GM23338 (cell line): ENCODE results near the gene MDM2. TPM values are rescaled to one million over a fixed set of nuclear protein-coding genes. Genes with fewer than 3 reads are reported as not detected.

ENCODE experiments used
- ATAC-seq: fragments of 200-7000 bp; cut with Tn5 transposase; 3 replicates; pipeline ENCODE4 v1.9.1; 2020
- DNase-seq: peaks from one replicate; pipeline ENCODE4 v3.0.0-alpha.2; 2015; ENCODE audit warnings: low spot score
- H2AFZ ChIP-seq: fragments of 200-600 bp; sonication (generic); 2 replicates; pipeline ENCODE4 v1.8.0; 2016; ENCODE audit warnings: antibody characterized with exemption, mild to moderate bottlenecking, moderate library complexity
- H3F3A ChIP-seq: fragments of 200-600 bp; sonication (generic); replicated peaks from 2 replicates; pipeline ENCODE4 v1.8.0; 2017; ENCODE audit warnings: antibody characterized with exemption, mixed run types, low read depth
- H3K27ac ChIP-seq: fragments of 200-600 bp; sonication (generic); 2 replicates; pipeline ENCODE4 v1.6.1; 2016; ENCODE audit warnings: low read depth
- H3K27me3 ChIP-seq: fragments of 200-600 bp; sonication (generic); 2 replicates; pipeline ENCODE4 v1.8.0; 2016; ENCODE audit warnings: mild to moderate bottlenecking, mixed run types, moderate library complexity; ENCODE audit not compliant: insufficient read depth
- H3K36me3 ChIP-seq: fragments of 200-600 bp; sonication (generic); 2 replicates; pipeline ENCODE4 v1.8.0; 2016; ENCODE audit warnings: mild to moderate bottlenecking; ENCODE audit not compliant: insufficient read depth
- H3K4me1 ChIP-seq: fragments of 200-600 bp; sonication (generic); 2 replicates; pipeline ENCODE4 v1.8.0; 2016; ENCODE audit warnings: mild to moderate bottlenecking, moderate library complexity; ENCODE audit not compliant: insufficient read depth
- H3K4me2 ChIP-seq: fragments of 200-600 bp; sonication (generic); 2 replicates; pipeline ENCODE4 v1.7.1; 2017; ENCODE audit warnings: mixed run types
- H3K4me3 ChIP-seq: fragments of 200-600 bp; sonication (generic); 2 replicates; pipeline ENCODE4 v1.6.1; 2016; ENCODE audit warnings: mixed run types
- H3K79me2 ChIP-seq: fragments of 200-600 bp; sonication (generic); replicated peaks from 2 replicates; pipeline ENCODE4 v1.8.0; 2017; ENCODE audit warnings: mild to moderate bottlenecking; ENCODE audit not compliant: insufficient read depth
- H3K9me2 ChIP-seq: fragments of 200-600 bp; sonication (generic); 2 replicates; pipeline ENCODE4 v1.8.0; 2017; ENCODE audit not compliant: insufficient read depth
- H4K20me1 ChIP-seq: fragments of 200-600 bp; sonication (generic); replicated peaks from 2 replicates; pipeline ENCODE4 v1.8.0; 2017; ENCODE audit warnings: mild to moderate bottlenecking; ENCODE audit not compliant: insufficient read depth
- H3K27ac Mint-ChIP-seq: 2 replicates; pipeline ENCODE4 v1.8.0; 2020; ENCODE audit warnings: inconsistent platforms, mild to moderate bottlenecking, moderate library complexity, mixed read lengths
- H3K27me3 Mint-ChIP-seq: 3 replicates; pipeline ENCODE4 v1.8.0; 2022; ENCODE audit warnings: low read depth, mild to moderate bottlenecking, moderate library complexity, mixed read lengths, inconsistent platforms; ENCODE audit not compliant: insufficient read depth, poor library complexity
- H3K36me3 Mint-ChIP-seq: 3 replicates; pipeline ENCODE4 v1.8.0; 2021; ENCODE audit warnings: low read depth, mild to moderate bottlenecking, inconsistent platforms, moderate library complexity, mixed read lengths
- H3K4me1 Mint-ChIP-seq: 3 replicates; pipeline ENCODE4 v1.8.0; 2020; ENCODE audit warnings: mild to moderate bottlenecking, inconsistent platforms, mixed read lengths
- H3K4me3 Mint-ChIP-seq: 3 replicates; pipeline ENCODE4 v1.8.0; 2021; ENCODE audit warnings: moderate library complexity, mild to moderate bottlenecking, inconsistent platforms, mixed read lengths
- H3K9me3 Mint-ChIP-seq: 3 replicates; pipeline ENCODE4 v1.8.0; 2020; ENCODE audit warnings: moderate library complexity, mild to moderate bottlenecking, inconsistent platforms, mixed read lengths
- CREB1 ChIP-seq: fragments of 250-450 bp; sonication (Bioruptor Pico); IDR thresholded peaks from 2 replicates; pipeline ENCODE4 v1.5.0; 2020; ENCODE audit warnings: low read depth, mild to moderate bottlenecking, moderate library complexity
- ETS1 ChIP-seq: IDR thresholded peaks from 2 replicates; pipeline ENCODE4 v1.6.1; 2016; ENCODE audit warnings: antibody characterized with exemption
- EZH2 ChIP-seq: fragments of 200-600 bp; sonication (generic); IDR thresholded peaks from one replicate; pipeline ENCODE4 v1.8.0; 2017; ENCODE audit warnings: antibody characterized with exemption, mild to moderate bottlenecking, low read depth; ENCODE audit not compliant: unreplicated experiment
- EZH2phosphoT487 ChIP-seq: fragments of 200-600 bp; sonication (generic); IDR thresholded peaks from one replicate; pipeline ENCODE4 v1.8.1; 2018; ENCODE audit warnings: antibody characterized with exemption; ENCODE audit not compliant: unreplicated experiment
- NANOG ChIP-seq: IDR thresholded peaks from 2 replicates; pipeline ENCODE4 v1.6.1; 2016; ENCODE audit warnings: antibody characterized with exemption, borderline replicate concordance
- POLR2AphosphoS5 ChIP-seq: IDR thresholded peaks from 2 replicates; pipeline ENCODE4 v1.6.1; 2016; ENCODE audit warnings: antibody characterized with exemption, low read depth
- STAT1 ChIP-seq: IDR thresholded peaks from one replicate; pipeline ENCODE4 v1.6.1; 2016; ENCODE audit warnings: antibody characterized with exemption; ENCODE audit not compliant: unreplicated experiment
- ZNF114 ChIP-seq: fragments of 250-450 bp; sonication (Bioruptor Pico); IDR thresholded peaks from 2 replicates; pipeline ENCODE4 v1.5.0; 2020; ENCODE audit warnings: mild to moderate bottlenecking, moderate library complexity
- ZNF331 ChIP-seq: fragments of 250-450 bp; sonication (Bioruptor Pico); IDR thresholded peaks from 2 replicates; pipeline ENCODE4 v1.5.0; 2020; ENCODE audit warnings: low read depth, mild to moderate bottlenecking, moderate library complexity
- polyA plus RNA-seq: library from polyadenylated mRNA; unstranded; fragments of >200 nt; fragmentation: Nextera tagmentation; extraction: Ambion mirVana; gene quantifications from 2 replicates; pipeline ENCODE4 v1.2.1, GENCODE V29; 2016
- total RNA-seq: library from RNA; depleted of rRNA; stranded (reverse); fragments of >200 nt; shearing (Covaris generic); gene quantifications from 2 replicates; pipeline ENCODE4 v1.2.3, GENCODE V29; 2014
- TF ChIP-seq, protein P1 (sequence below): IDR thresholded peaks from one replicate; pipeline ENCODE4 v1.6.1; 2018; ENCODE audit warnings: antibody characterized with exemption; ENCODE audit not compliant: unreplicated experiment
- TF ChIP-seq, protein P2 (sequence below), 2 experiments: fragments of 200-600 bp in 1 of 2; sonication (generic) in 1 of 2; conservative IDR thresholded peaks; 2 replicates each; pipeline versions ENCODE4 v1.5.1 to v1.6.1; 2016 to 2017; ENCODE audit warnings: antibody characterized with exemption in 2 of 2, low read depth in 2 of 2, mild to moderate bottlenecking in 2 of 2, moderate library complexity in 1 of 2

MDM2 gene
- total and polyA plus RNA-seq, 2 experiments from 2014 or later: 105 to 136 TPM

DNA sequence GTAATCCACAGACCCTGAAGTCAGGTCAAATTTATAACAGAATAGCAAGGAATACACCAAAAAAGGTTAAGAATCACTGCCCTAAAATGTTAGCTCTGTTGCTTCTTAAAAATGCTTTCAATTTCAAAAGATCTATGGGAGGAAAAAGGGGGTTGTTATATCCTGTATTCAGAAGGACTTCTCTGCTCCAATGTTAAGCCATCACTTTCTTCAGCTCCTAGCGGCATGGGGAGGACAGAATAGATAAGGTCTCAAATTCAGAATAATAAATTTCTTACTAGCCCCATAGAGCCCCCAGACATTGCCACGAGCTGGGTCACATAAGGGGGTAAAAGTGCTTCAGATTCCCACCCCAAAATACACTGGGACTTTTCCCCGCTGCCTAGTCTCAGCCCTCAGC lies 75.2 kb downstream of the MDM2 start (continued):
- TF ChIP-seq EZH2 (no peak), NANOG (no peak), CREB1 (CRISPR knock-in tag) (no peak)

DNA sequence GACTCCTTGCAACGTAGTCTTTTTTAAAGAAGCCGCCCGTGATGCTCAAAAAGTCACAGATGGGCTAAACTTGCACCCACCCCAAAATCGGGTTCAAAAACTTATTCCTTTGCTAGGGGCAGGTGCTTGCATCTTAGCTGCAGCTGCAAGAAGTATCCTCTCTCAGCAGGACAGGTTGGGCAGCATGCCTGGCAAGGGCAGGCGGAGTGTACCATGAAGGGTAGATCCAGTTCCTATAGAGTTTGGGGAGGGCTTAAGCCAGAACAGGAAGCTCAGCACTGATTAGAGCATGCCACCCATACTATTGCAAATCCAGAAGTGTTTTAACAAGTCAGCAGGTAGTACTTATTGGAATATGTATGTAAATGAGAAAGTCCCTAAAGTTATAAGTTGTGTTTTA lies 76.3 kb downstream of the MDM2 start:
- Mint-ChIP-seq H3K36me3 (no peaks in the 10 kb centered on the region), H3K27ac (no peak overlapping the region), H3K4me1 (no peaks in the 10 kb centered on the region), H3K27me3 (peaks cover 2% of the 10 kb centered on the region), H3K4me3 (no peak overlapping the region), H3K9me3 (no peaks in the 10 kb centered on the region)
- no peak overlapping the region for H3K27ac ChIP-seq
- no peaks in the 10 kb centered on the region for H3K79me2 ChIP-seq
- TF ChIP-seq, protein P1, sequence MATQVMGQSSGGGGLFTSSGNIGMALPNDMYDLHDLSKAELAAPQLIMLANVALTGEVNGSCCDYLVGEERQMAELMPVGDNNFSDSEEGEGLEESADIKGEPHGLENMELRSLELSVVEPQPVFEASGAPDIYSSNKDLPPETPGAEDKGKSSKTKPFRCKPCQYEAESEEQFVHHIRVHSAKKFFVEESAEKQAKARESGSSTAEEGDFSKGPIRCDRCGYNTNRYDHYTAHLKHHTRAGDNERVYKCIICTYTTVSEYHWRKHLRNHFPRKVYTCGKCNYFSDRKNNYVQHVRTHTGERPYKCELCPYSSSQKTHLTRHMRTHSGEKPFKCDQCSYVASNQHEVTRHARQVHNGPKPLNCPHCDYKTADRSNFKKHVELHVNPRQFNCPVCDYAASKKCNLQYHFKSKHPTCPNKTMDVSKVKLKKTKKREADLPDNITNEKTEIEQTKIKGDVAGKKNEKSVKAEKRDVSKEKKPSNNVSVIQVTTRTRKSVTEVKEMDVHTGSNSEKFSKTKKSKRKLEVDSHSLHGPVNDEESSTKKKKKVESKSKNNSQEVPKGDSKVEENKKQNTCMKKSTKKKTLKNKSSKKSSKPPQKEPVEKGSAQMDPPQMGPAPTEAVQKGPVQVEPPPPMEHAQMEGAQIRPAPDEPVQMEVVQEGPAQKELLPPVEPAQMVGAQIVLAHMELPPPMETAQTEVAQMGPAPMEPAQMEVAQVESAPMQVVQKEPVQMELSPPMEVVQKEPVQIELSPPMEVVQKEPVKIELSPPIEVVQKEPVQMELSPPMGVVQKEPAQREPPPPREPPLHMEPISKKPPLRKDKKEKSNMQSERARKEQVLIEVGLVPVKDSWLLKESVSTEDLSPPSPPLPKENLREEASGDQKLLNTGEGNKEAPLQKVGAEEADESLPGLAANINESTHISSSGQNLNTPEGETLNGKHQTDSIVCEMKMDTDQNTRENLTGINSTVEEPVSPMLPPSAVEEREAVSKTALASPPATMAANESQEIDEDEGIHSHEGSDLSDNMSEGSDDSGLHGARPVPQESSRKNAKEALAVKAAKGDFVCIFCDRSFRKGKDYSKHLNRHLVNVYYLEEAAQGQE: no peak
- TF ChIP-seq, protein P2, sequence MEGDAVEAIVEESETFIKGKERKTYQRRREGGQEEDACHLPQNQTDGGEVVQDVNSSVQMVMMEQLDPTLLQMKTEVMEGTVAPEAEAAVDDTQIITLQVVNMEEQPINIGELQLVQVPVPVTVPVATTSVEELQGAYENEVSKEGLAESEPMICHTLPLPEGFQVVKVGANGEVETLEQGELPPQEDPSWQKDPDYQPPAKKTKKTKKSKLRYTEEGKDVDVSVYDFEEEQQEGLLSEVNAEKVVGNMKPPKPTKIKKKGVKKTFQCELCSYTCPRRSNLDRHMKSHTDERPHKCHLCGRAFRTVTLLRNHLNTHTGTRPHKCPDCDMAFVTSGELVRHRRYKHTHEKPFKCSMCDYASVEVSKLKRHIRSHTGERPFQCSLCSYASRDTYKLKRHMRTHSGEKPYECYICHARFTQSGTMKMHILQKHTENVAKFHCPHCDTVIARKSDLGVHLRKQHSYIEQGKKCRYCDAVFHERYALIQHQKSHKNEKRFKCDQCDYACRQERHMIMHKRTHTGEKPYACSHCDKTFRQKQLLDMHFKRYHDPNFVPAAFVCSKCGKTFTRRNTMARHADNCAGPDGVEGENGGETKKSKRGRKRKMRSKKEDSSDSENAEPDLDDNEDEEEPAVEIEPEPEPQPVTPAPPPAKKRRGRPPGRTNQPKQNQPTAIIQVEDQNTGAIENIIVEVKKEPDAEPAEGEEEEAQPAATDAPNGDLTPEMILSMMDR (conservative IDR thresholded peaks at IDR 0.05; ENCODE audit: low read depth in 2 of 2): no peak
- TF ChIP-seq ZNF331 (CRISPR knock-in tag) (no peak), STAT1 (no peak), NANOG (no peak), CREB1 (CRISPR knock-in tag) (no peak), POLR2AphosphoS5 (no peak)
- no peaks in the 10 kb centered on the region for H3F3A ChIP-seq
- DNase-seq: no peak
- no peak for ATAC-seq
- H3K27me3 ChIP-seq: no peaks in the 10 kb centered on the region
- H3K4me2 ChIP-seq: no peak overlapping the region
- H3K4me3 ChIP-seq: no peak overlapping the region
- no peak overlapping the region for H2AFZ ChIP-seq
- H3K9me2 ChIP-seq: no peaks in the 10 kb centered on the region
- H3K36me3 ChIP-seq: no peaks in the 10 kb centered on the region
- no peaks in the 10 kb centered on the region for H4K20me1 ChIP-seq
- H3K4me1 ChIP-seq: no peaks in the 10 kb centered on the region

DNA sequence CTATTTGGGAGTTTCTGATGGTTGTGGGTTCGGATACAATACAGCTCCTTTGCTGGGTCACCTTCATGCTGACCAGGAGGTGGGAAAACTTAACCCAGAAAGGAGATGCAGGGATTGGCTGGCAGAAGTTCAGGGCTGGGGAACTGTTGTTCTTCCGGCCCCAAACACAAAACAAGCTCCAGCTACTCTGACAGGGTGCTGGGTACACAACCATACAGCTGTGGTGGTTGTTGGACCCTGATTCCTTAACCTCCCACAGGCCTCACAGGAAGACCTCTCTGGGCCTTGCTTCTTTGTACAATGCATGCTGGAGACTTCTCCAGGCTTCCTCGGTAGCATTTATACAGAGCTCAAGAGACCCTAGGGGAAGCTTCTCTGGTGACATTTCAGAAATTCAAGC lies 77.4 kb downstream of the MDM2 start:
- Histone ChIP-seq H3K79me2 (no peaks in the 10 kb centered on the region), H3K4me3 (no peak overlapping the region), H2AFZ (no peak overlapping the region), H3F3A (no peaks in the 10 kb centered on the region), H3K9me2 (no peaks in the 10 kb centered on the region), H3K4me2 (no peak overlapping the region), H3K27me3 (no peaks in the 10 kb centered on the region), H3K36me3 (no peaks in the 10 kb centered on the region), H4K20me1 (no peaks in the 10 kb centered on the region), H3K4me1 (no peaks in the 10 kb centered on the region), H3K27ac (no peak overlapping the region)
- no peak for DNase-seq
- no peaks in the 10 kb centered on the region for H3K9me3 Mint-ChIP-seq
- H3K27me3 Mint-ChIP-seq: peaks cover 2% of the 10 kb centered on the region
- H3K4me1 Mint-ChIP-seq: no peaks in the 10 kb centered on the region; the same call in 2 of the 3 replicates
- ATAC-seq: no peak
- H3K4me3 Mint-ChIP-seq: no peak overlapping the region
- H3K27ac Mint-ChIP-seq: no peak overlapping the region
- no peaks in the 10 kb centered on the region for H3K36me3 Mint-ChIP-seq
- TF ChIP-seq ETS1: no peak
- TF ChIP-seq ZNF331 (CRISPR knock-in tag): no peak
- no peak for TF ChIP-seq EZH2
- no peak for TF ChIP-seq ZNF114 (CRISPR knock-in tag)
- TF ChIP-seq STAT1: no peak
- TF ChIP-seq, protein P1: no peak
- no peak for TF ChIP-seq CREB1 (CRISPR knock-in tag)
- no peak for TF ChIP-seq NANOG
- no peak for TF ChIP-seq EZH2phosphoT487
